Germinal center (tissue), 1 donor: Measurements from ENCODE around the gene GPR107.

Source experiments
- DNase-seq: peaks from one replicate; pipeline ENCODE4 v3.0.0; 2012; ENCODE audit warnings: mixed read lengths, low spot score

The GPR107 gene

DNA sequence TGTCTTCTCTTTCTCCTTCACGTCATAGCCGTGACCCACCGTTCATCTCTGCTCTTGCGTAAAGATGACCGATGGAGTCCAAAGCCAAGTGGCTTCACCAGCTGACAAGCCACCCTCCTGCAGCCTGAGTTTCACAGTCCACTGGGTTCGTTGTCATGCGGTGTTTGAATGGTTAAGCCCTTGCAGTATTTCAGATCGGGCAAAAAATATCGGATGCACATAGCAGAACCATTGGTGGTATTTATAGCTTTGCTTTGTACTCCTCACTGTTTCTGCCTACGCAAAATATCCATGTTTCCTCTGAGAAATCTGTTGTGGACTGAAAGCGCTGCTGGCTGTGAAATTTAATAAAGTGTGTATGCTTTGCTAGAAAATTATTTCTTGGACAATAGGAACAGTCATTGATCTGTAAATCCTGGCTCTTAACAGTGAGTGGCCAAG is 84.0 kb downstream of the GPR107 start:
- DNase-seq: no peak

- no peak for DNase-seq
Observed at GRCh38 chr9:130138171-130138653, 84.5 kb downstream of the GPR107 start.

- no peak for DNase-seq
Observed at GRCh38 chr9:130138791-130139190, 85.1 kb downstream of the GPR107 start.

- DNase-seq: no peak
Observed at GRCh38 chr9:130139251-130139650, 85.5 kb downstream of the GPR107 start.

DNA sequence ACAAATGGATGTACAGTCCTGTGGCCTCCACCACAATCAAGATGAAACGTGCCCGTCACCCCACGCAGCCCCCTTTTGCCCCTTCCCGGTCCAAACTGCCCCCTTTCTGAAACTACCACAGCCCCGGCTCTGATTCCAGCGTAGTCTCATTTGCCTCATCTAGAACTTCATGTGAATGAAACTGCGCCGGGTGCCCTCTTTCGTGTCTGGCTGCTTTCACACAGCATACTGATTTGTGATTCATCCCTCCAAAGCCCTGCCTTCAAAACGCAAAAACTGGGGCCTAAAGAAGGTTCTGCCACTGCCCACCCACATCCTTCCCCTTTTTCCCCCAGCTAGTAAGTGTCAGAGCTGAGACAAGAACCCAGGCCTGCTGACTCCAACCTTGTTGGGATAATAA is 87.0 kb downstream of the GPR107 start:
- DNase-seq: no peak

DNA sequence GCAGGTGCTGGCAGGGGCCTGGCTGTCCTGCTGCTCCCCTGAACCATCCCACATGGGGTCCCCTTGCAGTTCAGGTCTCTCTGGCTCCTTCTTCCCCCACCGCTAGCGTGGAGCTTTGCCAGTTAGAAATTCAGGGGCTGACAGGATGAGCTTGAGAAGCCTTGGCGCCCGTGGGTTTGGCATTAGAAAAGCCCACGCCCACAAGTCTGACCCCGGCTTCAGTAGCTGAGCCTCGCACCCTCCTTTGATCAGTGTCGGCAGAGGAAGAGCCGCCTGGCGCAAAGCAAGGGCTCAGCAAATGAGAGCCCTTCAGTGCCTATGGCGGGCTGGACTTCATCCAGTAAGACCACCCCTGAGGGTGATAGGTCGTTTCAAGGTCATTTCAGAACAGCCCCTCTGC is 88.3 kb downstream of the GPR107 start:
- no peak for DNase-seq

DNA sequence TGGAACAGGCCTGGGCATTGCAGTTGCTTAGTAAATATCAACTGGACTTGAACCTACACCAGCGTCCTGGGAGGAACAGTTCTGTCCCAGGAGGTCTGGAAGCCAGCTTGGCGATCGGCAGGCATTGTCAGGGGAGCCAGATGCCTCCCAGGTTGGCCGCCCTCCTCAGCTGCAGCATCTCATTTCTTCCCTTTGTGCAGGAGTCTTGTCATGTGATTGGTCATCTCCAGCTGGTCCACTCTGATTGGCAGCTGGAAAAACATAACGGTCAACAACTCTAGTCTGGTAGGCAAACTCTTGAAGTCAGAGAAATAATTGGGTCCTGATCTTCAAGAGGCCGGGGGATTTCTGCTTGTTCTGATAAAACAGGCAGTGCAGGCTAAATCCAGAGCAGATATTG is 88.9 kb downstream of the GPR107 start:
- no peak for DNase-seq

DNA sequence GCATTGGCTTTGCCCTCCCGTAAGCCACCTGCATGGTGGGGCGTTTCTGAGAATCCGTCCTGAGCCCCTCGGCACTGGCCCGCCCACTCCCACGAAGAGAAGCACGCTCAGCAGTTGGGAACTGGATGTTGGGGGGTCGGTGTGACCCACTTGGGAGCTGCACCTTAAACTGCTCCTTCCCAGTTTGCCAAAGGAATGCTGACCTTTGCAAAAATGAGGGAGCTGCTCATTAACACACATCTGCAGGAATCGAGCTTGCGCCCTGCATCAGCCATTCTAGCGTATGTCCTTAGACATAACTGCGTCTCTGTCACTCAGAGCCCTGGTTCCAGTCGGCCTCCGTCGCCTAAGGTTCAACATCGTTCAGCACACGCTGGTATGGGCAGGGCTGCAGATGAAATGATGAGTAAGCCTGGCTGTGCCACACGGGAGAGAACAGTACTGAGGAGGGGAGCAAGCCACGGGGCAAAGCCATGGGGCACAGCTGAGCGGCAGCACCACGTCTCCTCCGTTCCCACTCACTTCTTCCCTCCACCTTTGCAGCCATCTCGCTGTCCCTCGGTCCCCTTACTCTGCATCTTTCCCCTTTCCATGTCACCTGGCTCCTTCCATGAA is 89.7 kb downstream of the GPR107 start:
- DNase-seq: no peak

DNA sequence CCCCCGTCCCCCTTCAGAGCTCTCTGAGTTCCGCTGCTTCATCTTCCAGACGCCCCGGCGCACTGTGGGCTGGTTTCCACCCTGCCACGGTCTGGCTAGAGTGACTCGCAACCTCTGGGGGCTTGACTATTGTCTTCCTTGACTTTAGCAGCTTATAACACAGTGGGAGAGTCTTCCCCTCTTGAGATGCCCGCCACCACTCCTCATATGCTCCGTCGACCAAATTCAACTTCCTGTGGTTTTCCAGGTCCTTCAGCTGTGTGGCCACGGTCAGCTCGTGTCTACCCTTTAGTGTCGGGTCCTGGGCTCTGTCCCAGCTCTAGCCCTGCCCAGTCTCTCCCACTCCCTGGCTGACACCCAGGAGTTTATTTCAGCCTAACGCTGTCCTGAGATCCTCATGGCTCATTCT is 90.3 kb downstream of the GPR107 start:
- no peak for DNase-seq

GRCh38 chr9:130144703-130145102 is 91.0 kb downstream of the GPR107 start:
- DNase-seq: no peak

- DNase-seq: no peak
Observed at GRCh38 chr9:130145658-130146057, 92.0 kb downstream of the GPR107 start.

DNA sequence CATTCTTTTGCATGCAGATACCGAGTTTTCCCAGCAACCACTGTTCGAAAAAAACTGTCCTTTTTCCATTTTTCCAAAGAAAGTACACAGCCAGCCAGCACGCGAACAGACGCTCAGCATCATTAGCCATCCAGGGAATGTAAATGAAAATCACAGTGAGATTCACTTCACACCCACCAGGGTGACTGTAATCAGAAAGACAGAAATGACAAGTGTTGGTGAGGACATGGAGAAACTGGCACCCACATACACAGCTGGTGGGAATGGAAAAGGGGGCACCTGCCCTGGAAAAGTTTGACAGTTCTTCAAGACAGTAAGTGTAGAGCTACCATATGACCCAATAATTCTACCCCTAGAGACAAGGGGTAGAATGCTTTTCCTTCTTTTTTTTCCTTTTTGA is 93.5 kb downstream of the GPR107 start:
- no peak for DNase-seq

DNA sequence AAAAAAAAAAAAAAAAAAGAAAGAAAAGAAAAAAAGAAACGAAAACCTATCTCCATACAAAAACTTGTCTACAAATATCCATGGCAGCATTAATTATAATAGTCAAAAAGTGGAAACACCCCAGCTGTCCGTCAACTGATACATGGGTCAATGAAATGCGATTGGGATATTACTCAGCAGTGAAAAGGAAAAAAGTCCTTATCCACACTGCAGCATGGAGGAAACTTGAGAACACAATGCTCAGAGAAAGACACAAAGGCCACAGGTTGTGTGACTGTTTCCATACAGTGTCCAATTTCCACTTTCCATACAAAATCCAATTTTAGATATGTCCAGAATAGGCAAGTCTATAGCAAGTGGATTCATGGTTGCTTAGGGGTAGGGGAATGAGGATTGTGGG is 94.2 kb downstream of the GPR107 start:
- no peak for DNase-seq

GRCh38 chr9:130149031-130149430 is 95.3 kb downstream of the GPR107 start:
- DNase-seq: no peak

GRCh38 chr9:130149654-130150286 is 96.1 kb downstream of the GPR107 start:
- DNase-seq: no peak

DNA sequence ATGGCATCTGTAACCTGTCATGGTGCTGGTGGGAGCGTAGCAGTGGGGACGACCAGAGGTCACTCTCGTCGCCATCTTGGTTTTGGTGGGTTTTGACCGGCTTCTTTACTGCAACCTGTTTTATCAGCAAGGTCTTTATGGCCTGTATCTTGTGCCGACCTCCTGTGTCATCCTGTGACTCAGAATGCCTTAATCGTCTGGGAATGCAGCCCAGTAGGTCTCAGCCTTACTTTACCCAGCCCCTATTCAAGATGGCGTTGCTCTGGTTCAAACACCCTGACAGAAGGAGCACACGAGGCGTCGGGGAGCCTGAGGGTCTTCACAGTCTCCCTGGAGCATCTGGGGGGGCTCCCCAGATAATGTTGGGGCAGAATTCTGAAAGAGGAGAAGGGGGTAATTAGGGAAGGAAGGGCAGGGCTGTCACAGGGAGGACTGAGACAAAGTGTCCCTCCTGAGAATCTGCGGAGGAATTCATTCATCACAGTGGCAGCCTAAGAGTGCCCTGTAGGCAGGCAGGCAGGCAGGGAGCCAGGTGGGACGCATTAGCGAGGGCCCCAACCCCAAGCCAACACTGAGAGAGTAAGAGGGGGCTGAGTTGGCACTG is 97.2 kb downstream of the GPR107 start:
- DNase-seq: no peak

- DNase-seq: no peak
Observed at GRCh38 chr9:130154816-130155215, 101.1 kb downstream of the GPR107 start.

DNA sequence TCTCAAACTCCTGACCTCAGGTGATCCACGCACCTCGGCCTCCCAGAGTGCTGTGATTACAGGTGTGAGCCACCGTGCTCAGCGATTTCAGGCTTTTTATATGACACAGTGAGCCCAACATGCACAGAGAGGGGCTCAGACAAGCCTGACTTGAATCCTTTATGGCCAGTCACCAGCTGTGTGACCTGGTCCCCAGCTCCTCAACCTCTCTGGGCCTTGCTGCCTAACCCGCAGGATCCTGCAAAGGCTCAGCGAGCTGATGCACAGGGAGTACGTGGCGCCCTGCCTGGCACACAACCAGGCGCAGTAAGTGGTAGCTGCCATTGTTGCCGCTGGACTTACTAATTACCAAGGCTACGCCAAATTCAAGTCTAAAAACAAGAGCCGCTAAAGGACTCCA is 101.9 kb downstream of the GPR107 start:
- no peak for DNase-seq

- no peak for DNase-seq
Observed at GRCh38 chr9:130156672-130157071, 103.0 kb downstream of the GPR107 start.

DNA sequence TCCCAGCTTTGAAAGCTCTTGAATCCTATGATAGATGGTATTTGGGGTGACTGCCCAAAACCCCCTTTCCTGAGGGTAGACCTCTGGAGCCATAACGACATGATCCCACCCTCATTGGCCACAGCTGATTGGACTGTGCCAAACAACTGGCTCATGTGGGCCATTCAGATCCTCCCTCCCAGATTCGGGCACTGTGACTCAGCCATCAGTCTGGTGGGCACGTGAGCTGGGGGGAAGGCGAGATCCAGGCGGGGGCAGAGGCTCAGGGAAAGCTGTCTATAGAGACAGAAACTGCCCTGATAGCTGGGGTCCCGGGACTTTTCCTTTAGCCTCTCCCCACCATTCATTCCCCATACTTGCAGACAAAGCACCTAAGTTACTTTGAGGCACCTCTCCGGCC is 103.4 kb downstream of the GPR107 start:
- no peak for DNase-seq

DNA sequence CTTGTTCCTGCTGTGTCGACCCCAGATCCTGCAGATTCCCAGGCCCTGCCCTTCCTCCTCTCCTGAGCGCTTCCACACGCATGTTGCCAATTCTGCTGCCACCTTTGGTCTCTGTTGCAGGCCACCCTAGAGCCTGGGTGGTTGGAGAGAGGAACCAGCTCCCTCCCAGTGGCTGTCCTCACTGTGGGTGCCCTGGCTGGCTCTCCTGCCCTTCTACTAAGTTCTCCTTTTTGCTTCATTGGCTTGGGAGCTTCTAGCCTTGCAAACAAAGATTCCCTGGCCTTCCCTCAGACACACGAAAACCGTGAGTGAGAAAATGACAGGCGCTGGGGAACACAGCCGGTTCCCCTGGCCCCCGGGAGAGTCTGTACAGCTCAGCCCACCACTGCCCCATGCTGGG is 104.3 kb downstream of the GPR107 start:
- no peak for DNase-seq

- no peak for DNase-seq
Observed at GRCh38 chr9:130159057-130159456, 105.4 kb downstream of the GPR107 start.

GRCh38 chr9:130159915-130160670 is 106.4 kb downstream of the GPR107 start:
- DNase-seq: no peak
